ENCODE data around the gene APOD.

DNA sequence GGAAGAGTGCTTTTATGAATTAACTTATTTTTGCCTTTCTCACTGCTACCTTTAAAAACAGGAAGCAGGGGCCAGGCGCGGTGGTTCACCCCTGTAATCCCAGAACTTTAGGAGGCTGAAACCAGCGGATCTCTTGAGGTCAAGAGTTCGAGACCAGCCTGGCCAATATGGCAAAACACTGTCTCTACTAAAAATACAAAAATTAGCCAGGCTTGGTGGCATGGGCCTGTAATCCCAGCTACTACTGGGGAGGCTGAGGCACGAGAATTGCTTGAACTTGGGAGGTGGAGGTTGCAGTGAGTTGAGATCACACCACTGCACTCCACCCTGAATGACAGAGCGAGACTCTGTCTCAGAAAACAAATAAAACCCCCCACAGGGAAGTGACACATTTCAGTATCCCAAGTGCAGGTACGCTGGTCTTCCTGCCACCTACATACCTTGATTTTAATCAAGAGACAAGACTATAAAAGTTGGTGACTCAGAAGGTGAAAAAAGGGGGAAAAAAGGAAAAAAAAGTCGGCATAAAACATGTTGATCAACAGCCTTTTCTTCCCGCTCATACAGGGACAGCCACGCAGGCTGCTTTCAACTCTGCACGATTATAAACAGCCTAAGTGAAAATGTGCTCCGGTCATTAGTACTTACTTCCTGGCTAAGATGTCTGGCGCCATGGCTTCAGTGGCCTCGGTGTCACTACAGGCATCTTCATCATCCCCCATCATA, 59.4 kb downstream of the APOD start:
- no peak for TF ChIP-seq EP300 (IDR thresholded peaks at IDR 0.05)
- TF ChIP-seq, protein P1, sequence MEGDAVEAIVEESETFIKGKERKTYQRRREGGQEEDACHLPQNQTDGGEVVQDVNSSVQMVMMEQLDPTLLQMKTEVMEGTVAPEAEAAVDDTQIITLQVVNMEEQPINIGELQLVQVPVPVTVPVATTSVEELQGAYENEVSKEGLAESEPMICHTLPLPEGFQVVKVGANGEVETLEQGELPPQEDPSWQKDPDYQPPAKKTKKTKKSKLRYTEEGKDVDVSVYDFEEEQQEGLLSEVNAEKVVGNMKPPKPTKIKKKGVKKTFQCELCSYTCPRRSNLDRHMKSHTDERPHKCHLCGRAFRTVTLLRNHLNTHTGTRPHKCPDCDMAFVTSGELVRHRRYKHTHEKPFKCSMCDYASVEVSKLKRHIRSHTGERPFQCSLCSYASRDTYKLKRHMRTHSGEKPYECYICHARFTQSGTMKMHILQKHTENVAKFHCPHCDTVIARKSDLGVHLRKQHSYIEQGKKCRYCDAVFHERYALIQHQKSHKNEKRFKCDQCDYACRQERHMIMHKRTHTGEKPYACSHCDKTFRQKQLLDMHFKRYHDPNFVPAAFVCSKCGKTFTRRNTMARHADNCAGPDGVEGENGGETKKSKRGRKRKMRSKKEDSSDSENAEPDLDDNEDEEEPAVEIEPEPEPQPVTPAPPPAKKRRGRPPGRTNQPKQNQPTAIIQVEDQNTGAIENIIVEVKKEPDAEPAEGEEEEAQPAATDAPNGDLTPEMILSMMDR (IDR thresholded peaks at IDR 0.05), result no peak

Measured in tibial nerve (tissue), 4 donors.